ENCODE results near the gene ALK.

Gene ALK

DNA sequence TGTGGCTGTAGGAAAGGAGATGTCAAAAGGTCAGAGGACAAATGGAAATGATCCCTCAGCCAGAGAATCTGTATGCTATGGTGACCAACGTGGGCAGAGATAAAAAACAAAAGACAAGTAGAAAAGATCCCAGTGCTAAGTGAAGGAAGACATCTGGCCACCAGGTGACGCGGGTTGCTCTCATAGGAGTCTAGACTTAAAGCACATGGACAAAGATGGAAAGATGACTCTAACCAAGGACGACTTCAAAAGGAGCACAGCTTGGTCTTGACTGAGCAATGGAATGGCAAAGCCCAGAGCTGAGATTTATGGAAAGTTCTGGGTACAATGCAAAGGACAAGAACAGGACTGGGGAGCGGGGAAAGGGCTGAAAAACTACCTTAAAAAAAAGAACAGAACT is 709.4 kb downstream of the ALK start:
- no peak for DNase-seq

DNA sequence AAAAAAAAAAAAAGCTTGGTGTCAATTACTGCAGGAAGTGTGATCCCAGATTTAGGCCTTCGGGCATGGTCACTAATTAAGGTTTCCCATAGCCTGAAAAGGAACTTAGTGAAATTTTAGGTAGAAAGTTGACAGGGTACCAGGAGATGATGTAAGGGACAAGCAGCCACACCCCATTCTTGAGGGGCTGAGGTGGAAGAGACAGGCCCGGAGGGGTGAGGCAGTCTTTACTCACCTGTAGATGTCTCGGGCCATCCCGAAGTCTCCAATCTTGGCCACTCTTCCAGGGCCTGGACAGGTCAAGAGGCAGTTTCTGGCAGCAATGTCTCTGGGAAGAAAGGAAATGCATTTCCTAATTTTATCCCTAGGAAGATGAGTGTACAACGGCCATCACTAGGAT is 711.8 kb downstream of the ALK start:
- no peak for DNase-seq

DNA sequence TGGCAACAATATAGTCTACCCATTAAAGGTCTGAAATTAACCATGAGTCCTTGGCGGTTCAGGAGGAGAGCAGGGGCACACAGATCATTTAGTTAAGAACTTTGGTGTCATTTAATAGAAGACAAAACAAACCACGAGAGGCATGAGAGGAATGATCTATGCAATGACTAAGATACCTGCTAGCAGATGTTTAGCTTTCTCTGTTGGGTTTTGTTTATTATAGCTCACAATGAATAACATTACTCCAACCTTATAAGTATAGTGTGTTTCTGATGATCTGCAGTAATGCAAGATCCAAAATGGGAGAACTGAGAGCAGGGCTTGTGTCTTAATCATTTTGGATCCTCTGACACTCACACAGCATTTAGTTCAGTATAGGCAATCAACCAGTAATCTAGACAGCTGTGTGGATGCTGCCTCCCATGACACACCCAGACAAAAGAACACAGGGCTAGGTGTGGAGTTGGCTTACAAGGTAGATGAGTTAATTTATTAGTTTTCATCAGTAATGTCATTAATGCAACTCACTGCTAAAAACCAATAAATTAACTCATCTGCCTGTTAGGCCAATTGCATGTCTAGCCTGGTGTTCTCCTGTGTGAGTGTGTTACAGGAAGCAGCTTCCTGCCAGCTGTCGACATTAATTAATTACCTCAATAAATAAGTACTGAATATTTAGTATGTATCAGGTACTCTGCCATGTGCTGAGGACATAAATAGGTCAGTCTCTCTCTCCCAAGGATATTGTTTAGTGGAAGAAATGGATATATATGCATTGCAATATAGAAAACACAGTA is 713.8 kb downstream of the ALK start:
- no peak for DNase-seq

DNA sequence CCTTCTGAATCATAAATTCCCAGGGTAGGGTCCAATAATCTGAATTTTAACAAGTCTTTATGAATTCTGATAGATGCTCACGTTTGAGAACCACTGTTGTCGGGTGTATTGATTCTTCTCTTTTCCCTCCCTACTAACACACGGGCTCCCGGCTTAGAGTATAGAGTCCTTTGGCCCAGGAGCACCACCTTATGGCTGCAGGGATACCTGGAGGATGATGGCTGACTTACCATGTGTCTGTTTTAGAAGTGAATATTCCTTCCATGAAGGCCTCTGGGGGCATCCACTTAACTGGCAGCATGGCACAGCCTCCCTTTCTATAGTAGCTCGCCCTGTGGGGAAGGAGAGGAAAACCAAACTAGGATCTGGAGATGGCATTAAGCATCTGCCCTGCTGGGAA is 714.4 kb downstream of the ALK start:
- no peak for DNase-seq

DNA sequence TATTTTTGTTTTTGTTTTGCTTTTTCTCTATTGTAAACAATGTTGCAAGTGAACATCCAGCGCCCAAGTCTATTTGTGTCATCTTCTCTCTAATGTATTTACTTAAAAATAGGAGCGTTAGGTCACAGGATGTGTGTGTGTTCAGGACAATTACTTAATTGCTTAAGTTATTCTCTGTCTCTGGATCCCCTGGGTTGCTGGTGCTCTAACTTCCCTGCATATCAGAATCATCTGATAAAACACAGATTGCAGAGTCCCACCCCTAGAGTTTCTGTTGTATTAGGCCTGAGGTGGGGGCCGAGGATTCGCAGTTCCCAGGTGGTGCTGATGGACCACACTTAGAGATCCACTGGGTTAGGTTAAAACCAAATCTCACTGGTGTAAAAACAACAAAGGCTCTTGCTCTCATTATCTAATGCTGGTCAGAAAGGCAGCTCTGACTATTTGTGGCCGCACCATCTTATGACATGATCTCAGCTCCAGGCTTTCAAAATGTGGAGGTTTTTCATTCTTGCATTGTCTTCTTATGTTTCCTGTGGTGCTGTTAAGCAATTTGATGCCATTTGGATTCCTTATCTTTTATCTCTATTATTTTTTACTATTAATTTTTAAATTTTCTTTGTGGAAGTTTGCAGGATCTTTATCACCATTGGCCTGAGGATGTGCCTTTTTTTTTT is 718.4 kb downstream of the ALK start:
- no peak for DNase-seq

DNA sequence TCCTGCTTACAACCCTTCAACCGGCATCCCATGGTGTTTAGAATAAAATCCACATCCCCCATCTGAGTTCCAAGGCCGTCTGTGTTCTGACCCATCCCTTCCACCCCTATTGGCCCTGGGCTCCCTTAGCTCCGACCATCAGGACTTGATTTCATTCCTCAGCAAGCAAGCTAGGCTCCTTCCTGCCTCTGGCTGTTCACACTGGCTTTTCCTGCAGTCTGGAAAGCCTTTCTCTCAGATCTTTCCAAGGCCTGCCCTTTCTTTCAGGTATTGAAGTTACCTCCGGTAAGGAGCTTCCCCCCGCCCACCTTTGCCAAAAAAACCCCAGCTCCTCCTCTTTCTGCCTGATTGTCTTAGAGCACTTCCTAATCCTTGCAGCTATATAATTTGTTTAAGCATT is 719.4 kb downstream of the ALK start:
- DNase-seq = no peak

DNA sequence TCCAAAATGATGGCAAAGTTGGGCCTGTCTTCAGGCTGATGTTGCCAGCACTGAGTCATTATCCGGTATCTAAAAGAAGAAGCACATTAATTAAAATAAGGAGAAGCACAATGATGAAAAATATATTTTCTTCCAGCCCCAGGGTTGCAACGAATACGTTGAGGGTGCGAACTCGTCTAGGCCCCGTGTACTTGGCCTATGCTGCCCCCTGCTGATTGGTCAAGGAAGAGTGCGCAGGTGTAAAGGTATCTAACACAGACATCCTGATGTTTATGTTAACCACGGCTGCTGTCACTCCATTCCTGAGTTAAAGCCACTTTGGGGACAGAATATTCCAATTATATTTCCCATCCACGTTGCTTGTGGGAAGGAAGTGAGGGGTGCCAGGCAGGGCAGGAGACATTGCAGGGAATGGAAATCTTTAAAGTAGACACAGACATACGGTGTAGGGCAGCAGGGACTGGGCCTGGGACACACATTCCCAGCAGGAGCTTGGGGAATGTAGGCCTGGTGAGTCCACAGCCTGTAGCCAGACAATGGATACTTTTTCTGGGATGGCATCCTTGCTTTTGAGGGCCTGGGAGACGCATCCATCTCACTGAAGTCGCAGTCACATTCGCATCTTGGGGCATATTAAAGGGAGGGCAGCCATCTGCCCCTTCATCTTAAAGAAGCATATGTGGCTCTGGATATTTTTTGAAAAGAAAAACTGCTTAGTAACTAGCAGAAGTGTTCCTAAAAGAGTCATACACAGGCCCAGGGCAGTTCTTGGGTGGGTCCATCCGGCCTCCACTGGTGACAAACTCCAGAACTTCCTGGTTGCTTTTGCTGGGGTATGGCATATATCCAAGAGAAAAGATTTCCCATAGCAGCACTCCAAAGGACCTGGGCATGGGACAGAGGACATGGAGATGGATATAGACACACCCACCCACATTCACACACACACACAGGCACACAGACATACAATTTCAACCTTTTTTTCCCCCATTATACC is 724.3 kb downstream of the ALK start:
- DNase-seq = peak; percentile 80

DNA sequence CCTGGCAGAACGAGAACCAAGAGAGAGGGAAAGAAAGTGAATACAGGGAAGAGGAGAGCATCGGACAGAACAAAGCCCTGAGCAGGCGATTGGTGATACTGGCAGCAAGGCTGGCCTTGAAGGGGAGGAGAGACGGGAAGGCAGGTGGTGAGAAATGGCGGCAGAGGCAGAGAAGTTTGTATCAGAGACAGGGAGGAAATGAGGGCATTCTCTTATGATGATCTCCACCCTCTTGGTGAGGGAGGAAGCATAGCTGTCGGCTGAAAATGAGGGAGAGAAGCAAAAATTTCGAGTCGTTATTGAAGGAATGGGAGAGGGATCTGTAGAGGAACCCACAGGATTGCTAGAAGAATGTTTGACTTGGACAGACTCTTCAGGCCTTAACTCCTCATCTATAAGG is 725.6 kb downstream of the ALK start:
- DNase-seq = no peak

DNA sequence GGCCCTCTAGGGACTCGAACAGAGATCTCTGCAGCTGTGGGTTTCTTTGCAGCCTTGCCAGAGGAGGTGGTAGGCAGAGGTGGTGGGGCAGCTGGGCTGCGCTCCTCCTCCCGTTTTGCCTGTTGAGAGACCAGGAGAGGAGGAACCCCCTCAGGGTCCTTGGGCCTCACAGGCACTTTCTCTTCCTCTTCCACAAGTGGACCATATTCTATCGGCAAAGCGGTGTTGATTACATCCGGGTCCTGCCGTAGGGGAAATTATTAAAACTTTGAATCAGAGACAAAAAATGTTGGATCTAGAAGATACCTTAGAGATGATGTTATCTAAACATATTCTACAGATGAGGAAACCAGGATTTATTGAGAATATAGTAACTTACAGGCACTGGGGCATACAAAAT is 727.7 kb downstream of the ALK start:
- no peak for DNase-seq

DNA sequence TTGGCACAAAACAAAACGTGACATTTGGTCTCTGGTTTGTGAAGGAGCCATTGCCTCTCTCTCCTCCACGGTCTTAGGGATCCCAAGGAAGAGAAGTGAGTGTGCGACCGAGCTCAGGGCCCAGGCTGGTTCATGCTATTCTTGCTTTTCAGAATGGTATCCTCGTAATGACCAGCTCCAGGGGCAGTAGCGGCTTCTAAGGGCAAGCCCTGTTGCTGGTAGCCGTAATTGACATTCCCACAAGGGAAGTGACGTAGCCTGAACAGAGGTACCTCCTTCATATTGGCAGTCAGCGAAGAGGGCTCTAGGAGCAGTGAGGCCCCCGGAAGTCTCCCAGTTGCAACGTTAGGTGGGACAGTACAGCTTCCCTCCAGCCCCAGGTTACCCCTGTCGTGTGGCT is 728.3 kb downstream of the ALK start:
- no peak for DNase-seq

DNA sequence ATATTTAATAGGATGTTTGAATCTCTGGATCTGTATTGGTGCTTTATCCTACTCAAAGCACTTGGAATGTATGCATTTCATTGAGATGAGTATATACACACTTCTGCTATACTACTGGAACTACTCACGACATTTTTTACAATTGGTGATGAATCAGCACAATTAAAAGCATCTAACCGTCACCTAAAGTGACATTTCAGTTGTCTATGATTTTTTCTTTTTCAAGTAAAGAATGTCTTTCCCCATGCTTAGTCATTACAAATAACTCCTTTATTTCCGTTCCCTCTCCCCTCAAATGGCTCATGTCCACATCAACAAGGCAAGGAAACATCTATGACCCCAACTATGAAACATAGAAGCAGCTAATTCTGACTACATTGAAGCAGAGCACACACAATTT is 728.9 kb downstream of the ALK start:
- DNase-seq = no peak

DNA sequence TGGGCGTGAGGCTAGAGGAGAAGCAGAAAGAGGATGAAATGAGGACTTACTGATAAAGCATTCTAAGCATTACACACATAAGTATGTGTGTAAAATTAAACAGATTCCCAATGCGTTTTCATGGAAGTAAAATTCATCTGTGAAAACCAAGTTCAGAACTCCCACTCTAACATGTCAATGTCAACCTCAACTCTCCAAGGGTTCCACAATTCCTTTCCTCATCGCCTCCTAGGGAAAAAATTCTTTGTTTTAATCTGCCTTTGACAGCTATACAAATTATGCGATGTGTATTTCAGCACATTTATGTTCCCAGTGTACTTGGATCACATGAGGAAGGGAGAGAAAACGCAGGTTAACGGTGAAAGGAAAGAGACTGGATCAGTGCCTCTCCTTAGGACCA is 729.6 kb downstream of the ALK start:
- no peak for DNase-seq

DNA sequence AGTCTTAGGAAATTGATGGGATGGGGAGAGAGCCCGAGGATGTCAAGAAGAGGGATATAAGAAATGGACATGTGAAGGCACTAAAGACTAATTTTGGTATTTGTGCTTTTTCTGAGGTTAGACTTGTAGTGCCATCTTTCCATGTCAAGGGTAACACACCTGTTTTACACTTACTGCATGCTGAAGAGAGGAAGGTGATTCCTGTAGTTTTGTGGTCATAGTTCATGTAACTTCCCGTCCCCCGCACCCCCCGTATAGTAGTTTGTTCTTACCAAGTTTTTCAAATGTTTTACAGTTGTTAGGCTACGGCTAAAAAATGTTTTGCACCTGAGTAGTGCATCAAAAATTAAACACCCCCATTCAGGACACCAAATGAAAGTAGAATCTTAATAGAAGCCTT is 732.3 kb downstream of the ALK start:
- no peak for DNase-seq

DNA sequence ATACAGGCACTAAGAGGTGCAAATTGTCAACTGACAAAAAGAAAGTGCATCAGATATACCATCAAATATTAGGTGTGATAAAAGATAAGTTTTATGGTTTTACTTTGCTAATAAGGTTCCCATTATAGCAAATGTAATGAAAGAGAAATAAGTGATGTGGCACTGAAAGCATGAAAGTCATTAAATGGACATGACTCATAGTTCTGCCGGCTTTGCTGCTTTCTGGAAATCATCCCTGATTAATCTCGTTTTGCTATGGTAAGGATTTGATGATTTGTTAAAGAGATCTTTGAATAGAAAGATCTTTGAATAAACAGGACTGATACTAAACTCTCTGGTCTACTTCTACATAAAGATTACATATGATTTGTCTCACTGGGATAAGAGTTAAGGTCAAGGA is 733.5 kb downstream of the ALK start:
- no peak for DNase-seq

DNA sequence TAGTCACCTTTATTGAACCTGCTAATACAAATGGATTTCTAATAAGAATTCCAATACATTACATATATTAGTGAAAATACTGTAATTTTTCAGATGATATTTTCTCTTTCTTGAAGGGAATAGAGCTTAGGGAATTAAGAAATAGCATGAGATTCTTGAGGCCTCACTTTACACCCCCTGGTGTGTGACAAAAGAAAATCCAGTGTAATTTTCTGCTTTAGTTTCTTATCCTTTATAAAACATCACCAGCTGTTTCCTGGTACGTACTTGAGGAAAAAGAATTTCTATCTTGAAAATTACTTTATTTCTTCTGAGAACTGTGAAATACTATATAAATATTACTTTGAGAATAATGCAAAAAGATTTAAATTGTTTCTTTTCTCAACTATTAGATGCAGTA is 734.6 kb downstream of the ALK start:
- no peak for DNase-seq

DNA sequence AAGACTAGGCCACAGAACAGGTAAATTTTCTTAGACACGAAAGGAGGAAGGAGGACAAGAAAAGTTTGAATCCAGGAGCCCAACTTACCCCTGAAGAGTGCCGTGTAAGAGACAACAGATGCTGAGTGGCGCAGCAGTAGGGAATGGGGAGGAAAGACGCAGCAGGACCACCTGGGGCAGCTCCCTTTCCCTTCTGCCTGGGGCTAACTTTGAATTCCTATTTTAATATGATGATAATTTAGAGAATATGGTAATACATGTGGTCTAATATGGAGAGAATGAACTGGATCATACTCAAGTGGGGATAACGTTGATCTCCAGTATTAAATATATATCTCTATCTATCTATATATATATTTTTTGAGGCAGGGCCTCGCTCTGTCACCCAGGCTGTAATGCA is 736.9 kb downstream of the ALK start:
- DNase-seq = no peak

DNA sequence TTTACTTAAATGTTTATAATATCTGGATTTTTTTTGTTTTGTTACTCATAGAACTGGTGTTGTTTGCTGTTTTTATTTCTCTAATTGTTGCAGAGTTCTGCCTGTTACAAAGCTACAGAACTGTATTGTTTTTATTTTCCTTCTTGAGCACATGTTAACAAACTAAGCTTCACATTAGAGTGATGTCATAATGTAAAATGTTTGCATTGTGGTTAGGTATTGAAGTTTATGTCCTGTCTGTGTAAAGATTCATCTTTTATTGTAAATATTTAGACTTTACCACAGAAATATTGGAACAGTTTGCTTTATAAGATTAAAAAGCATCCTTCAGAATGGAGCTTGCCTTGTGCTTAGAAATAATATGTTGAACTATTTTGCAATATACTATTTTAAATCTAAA is 738.5 kb downstream of the ALK start:
- no peak for DNase-seq

DNA sequence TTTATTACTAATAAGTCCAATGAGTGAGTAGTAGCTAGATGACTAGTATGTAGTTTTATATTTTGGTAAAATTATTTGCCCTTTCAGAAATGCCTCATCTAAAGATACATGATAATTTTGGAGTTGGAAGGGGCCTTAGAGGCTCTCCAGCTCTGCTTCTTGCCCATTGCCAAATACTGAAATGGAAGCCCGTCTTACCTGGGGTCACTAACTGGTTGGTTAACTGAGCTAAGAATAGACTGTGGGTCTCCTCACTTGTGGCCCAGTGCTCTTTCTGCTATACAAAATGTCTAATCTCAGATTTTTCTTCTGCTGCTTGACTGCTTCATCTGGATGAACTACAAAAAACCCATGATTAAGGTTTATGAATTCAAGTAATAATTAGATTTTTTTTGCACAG is 739.1 kb downstream of the ALK start:
- DNase-seq = no peak

DNA sequence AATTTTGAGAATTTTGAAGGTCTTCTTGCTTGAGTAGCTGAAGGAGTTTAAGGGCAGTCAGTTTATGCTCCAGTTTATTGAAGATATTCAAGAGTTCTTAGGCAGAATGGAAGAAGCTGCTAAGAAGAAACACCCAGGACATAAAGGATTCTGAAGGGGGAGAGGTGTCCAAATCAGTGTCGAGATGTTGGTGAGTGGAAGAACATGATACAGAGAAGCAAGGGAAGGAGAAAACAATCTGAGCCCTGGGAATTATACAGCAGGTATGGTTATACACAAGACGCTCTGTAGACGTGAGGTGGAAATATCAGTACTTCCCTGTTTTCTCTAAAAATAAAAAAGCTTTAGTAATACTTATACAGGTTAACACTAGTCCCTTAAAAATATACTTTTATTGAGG is 746.0 kb downstream of the ALK start:
- no peak for DNase-seq

DNA sequence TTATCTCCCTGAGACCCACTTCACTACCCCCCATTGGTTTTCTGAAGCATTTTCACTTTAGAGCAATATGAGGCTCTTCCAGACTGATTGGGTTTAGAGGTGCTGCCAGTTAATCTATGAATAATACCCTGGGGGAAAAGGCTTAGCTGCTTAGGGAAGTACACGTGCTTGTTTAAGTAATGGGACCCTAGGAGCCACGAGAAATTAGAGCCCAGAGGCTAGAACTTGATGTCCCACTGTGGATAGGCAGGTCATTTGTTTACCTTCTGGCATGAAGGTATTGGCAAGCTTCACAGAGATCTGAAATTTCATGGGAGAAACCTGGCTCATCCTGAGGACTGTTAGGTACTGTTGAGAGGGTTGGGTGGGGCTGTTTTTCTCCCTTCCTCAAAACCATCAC is 746.4 kb downstream of the ALK start:
- no peak for DNase-seq

DNA sequence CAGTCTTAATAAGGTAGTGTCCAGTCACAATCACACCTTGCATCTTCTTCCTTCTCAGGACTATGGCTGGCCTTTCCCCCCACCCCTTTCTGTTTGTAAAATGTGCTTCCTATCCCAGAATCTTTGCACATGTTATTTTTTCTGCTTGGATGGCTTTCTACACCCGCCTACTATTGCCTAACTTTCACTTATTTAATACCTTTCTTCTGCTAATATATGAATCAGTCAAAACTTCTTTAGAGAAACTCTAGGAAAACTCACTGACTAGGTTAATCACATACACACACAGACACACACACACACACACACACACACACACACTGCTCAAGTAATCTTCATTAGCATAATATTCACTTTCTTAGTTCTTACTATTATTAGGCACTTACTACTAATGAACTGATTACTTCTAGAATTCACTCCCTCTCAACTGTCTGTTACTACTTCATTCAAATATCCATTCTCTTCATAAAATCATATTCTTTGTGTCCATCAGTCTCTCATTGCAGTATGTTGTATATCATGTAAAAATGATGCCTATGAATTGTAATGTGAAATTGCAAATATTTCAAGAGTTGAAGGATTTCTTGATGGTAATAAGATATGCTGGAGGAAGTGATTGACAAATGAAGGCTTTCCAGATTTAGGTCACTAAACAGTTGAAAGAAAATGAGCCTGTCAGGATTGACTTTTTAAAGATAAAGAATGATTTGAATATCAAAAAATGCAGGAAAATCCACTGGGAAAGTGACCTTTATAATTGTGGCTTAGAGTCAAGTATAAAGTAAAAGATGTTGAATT is 754.9 kb downstream of the ALK start:
- DNase-seq = no peak

DNA sequence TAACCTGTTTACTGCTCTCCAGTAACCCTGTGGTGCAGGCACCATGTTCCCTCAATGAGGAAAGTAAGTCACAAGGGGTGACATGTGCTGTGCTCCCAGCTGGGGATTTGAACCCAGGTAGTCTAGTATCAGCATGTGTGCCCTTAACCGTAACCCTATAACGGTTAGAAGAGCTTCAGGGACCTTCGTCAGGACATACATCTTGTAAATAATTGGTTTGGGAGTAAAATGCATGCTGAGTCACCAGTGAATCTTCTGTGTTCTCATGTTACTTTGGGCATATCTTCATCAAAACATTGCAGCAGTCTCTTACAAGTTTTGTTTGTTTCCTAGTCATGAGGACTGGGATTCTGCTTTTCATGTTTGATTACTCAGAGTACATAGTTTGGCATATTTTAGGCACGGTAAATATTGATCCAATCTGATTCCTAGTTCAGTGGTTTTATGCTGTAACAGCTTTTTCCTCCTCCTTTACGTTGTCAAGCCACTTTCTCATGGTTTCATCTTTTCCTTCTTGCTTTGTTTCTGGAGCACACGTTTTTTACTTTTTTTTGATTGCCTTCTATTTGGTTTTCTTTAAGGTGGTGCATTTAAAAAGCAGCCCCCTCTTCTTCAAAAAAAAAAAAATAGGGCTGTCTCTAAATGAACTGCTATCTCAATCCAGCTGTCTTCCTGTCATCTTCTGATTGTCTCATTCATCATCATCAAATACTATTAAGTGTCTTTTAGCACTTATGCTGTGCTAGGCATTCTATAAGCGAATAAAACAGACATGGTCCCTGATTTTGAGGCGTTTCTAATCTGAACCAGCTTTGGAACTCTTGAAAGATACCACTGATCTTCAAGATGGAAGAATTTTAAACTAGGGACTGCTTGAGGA is 755.8 kb downstream of the ALK start:
- no peak for DNase-seq

All from activated naive CD4-positive, alpha-beta T cell treated with anti-CD3 and anti-CD28 coated beads, Interleukin-2, amount 50 U/mL, for 16 hours (primary cell).